ENCODE measurements around the gene NHEJ1.

GRCh38 chr2:219106251-219106650 lies 54.4 kb downstream of the NHEJ1 start:
- TF ChIP-seq POLR2A (IDR thresholded peaks at IDR 0.05) (no peak), CTCF (IDR thresholded peaks at IDR 0.05) (no peak)
